Measurements from ENCODE around the gene ARMC7.

DNA sequence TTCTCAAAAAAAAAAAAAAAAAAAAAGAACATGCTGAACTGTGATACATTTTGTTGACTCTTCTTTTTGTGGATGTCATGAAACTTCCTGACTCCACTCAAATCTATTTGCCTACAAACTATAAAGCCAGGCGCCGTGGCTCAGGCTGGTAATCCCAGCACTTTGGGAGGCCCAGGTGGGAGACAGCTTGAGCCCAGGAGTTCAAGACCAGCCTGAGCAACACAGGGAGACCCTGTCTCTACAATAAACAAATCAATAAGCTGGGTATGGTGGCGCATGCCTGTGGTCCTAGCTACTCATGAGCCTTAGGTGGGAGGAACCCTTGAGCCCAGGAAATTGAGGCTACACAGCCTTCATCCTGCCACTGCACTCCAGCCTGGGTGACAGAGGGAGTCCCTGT lies 23.2 kb downstream of the ARMC7 start:
- TF ChIP-seq POLR2A (IDR thresholded peaks at IDR 0.05; ENCODE audit: low read depth) (no peak), EP300 (IDR thresholded peaks at IDR 0.05) (no peak)
- TF ChIP-seq, protein P1, sequence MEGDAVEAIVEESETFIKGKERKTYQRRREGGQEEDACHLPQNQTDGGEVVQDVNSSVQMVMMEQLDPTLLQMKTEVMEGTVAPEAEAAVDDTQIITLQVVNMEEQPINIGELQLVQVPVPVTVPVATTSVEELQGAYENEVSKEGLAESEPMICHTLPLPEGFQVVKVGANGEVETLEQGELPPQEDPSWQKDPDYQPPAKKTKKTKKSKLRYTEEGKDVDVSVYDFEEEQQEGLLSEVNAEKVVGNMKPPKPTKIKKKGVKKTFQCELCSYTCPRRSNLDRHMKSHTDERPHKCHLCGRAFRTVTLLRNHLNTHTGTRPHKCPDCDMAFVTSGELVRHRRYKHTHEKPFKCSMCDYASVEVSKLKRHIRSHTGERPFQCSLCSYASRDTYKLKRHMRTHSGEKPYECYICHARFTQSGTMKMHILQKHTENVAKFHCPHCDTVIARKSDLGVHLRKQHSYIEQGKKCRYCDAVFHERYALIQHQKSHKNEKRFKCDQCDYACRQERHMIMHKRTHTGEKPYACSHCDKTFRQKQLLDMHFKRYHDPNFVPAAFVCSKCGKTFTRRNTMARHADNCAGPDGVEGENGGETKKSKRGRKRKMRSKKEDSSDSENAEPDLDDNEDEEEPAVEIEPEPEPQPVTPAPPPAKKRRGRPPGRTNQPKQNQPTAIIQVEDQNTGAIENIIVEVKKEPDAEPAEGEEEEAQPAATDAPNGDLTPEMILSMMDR (IDR thresholded peaks at IDR 0.05) = no peak

Measured in esophagus muscularis mucosa (tissue), 4 donors.